HG03175 (cell line): Measurements from ENCODE around the gene RHBDD1.
"Not testable (repeated sequence)": the region's sequence is repeated elsewhere in the genome, so short reads cannot be mapped to it uniquely, and the experiment has no call there.

Experiments used
- ATAC-seq: cut with Tn5 transposase; IDR thresholded peaks from one replicate; pipeline ENCODE4 v1.9.1; 2021; ENCODE audit warnings: mild to moderate bottlenecking, moderate library complexity; ENCODE audit not compliant: unreplicated experiment

RHBDD1 gene

GRCh38 chr2:226839951-226840350 is 4.1 kb downstream of the RHBDD1 start:
- ATAC-seq: no peak

DNA sequence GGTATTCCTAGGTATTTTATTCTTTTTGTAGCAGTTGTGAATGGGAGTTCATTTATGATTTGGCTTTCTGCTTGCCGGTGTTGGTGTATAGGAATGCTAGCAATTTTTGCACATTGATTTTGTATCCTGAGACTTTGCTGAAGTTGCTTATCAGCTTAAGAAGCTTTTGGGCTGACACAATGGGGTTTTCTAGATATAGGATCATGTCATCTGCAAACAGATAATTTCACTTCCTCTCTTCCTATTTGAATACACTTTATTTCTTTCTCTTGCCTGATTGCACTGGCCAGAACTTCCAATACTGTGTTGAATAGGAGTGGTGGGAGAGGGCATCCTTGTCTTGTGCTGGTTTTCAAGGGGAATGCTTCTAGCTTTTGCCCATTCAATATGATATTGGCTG is 7.1 kb downstream of the RHBDD1 start:
- not testable (repeated sequence) for ATAC-seq

DNA sequence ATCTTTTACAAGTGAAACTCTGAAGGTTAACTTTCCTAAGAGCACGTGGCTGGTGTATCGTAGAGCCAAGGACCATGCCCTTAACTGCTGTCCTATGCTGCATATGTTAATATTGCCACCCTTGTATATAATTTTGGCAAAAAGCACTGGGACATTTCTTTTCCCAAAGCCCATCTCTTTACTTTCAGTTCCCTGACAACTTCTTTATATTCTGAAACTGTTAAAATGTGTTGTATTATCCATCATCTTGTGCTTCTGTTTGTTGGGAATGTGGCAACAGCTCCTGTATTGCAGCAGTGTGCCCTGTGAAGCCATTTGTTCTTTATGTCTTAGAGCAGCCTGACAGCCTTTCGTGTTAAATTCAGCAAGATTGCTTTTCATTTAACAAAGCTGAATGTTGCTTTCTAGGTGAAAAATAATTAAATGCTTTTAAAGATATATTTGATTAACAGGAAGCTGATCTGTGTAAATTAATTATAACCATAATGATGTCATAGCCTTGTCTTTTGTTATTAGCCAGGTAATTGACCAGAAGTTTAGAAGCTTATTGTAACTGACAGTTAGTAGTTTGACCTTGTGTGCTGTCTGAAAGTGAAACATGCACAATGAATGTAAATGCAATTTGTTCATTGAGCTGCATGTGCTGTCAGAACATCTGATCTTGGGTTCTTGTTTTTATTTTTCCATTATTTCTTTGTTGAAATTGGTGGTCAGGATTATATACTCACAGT is 9.7 kb downstream of the RHBDD1 start:
- ATAC-seq: no peak

DNA sequence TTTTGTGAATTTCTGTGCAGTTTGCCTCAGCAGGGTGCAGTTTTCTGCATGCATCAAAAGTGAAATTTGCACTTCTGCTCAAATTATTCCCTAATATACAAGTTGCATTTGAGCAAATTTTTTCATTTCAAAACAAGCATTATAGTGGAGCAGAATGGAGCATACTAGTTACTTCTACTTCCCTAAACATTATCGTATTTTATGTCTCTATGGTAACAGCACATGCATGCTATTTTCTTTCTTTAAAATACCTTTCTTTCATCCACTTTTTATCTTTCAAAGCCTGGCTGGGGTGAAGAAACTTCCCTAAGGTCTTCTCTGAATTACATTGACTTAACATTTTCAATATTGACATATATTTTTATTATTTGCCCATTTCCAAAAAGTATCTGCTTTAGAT is 11.2 kb downstream of the RHBDD1 start:
- no peak for ATAC-seq

GRCh38 chr2:226847511-226847910 is 11.7 kb downstream of the RHBDD1 start:
- no peak for ATAC-seq

DNA sequence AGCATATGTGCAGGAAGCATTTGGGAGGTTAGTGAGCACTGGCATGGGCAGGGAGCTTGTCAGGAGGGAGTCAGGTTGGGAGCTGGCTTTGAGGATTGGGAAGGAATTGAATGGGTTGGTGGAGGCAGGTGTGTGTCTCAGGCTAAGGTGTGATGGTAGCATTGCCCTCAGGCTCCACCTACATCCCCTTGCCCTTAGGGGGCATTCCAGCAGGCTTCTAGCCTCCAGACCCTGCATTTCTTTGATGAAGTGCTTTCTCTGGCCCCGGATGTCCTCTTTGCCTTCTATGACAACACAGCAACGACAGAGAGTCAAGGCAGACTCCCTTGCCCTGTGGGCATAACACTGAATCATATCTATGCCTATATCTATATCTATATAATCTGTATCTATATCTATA is 13.5 kb downstream of the RHBDD1 start:
- no peak for ATAC-seq

DNA sequence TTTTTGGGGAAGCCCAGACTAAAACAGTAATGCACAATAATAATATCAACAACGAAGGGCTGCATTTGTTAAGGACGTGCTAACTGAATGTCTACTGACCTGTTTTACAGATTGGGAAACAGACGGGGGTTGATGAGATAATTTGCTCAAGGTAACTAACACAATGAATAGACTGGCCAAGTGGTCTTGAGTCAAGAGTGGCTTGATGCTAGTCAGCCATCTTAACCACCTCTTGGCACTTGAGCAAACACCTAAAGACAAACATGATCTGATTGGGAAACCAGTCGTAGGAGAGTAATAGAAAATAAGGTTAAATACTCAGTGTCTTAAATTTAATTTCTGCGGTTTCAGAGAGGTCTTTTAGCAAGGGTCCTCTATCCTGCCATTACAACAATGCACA is 14.2 kb downstream of the RHBDD1 start:
- no peak for ATAC-seq

GRCh38 chr2:226855787-226856186 is 19.9 kb downstream of the RHBDD1 start:
- ATAC-seq: no peak

DNA sequence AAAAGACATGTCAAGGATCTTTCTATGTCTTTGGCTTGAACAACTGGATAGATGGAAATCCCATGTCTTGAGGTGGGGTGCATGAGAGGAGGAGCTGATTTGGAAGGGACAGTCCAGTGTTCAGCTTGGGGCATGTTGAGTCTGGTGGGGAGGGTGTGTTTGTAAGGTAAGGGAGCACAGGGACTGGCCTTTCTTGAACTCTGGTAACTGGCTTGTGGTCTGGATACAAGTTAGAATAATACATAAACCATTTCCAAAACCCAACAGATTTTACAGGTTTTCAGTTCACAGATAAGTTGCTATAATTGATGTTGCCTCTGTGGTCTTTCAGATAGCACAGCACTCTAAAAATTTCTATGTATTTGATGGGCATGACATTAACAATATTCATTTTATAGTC is 24.2 kb downstream of the RHBDD1 start:
- peak; percentile 65 for ATAC-seq

- ATAC-seq: peak; percentile 59
Measured at GRCh38 chr2:226862623-226863022, 26.8 kb downstream of the RHBDD1 start.

DNA sequence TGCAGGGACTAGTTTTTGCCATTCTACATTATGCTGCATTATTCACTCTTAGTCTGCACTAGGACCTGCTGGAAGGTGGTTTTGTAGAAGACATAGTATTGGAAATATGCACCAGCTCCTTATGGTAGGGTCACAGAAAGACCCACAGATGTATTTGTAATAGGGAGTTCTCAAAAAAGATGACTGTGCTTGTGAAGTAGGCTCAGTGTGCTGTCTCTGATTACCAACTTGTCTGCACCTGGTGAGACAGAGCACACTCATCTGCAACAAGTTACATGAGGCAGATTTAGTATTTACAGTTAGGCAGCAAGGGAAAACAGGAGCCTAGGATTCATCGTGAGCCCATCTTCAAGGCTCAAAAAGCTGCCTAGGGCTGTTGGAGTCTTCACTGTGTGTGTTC is 29.4 kb downstream of the RHBDD1 start:
- ATAC-seq: no peak

GRCh38 chr2:226865710-226866109 is 29.9 kb downstream of the RHBDD1 start:
- ATAC-seq: no peak

GRCh38 chr2:226868331-226869162 is 32.7 kb downstream of the RHBDD1 start:
- no peak for ATAC-seq

GRCh38 chr2:226869371-226869770 is 33.5 kb downstream of the RHBDD1 start:
- no peak for ATAC-seq

DNA sequence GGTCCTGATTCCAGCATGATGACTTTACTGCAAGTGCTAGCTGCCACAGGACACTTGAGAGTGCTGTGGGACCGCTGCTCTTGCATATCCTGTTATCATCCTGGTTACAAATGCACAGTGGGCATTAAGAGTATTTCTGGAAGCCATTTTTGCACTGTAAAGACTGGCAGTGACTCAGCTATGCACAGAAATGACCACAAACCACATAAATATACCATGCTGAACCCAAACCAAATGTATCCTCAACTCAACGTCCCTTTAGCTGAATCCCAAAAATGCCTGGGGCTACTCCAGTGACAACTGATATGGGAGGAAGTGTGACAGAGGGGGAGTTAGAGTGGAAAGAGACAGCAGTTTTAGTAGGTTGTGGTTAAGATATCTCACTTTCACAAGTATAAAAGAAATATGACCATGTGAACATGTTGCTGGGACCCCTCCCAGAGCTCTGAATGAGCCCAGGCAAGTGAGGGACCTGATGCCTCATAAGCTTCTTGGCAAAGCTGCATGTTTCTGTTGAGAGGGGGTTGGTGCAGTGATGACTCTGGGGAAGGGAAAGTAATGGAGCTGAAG is 37.3 kb downstream of the RHBDD1 start:
- peak; percentile 54 for ATAC-seq

- no peak for ATAC-seq
Measured at GRCh38 chr2:226873826-226874225, 38.0 kb downstream of the RHBDD1 start.

DNA sequence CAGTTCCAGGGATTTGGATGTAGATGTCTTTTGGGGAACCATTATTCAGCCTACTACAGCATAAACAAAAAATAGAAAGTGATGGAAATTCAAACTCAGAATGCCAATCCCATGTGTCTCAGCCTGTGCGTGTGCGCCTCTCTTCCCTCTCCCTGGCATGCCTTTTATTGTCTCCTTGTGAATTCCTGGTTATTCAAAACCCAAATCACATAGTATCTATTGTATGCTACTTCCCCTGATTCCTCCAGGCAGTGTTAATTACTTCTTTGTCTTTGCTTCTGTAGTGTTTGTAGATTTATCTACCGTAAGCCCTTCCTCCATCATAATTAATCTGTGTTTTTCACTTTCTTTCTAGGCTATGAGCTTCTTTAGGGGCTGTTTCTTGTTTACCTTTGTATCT is 38.9 kb downstream of the RHBDD1 start:
- no peak for ATAC-seq

GRCh38 chr2:226875438-226876225 is 39.8 kb downstream of the RHBDD1 start:
- ATAC-seq: no peak

DNA sequence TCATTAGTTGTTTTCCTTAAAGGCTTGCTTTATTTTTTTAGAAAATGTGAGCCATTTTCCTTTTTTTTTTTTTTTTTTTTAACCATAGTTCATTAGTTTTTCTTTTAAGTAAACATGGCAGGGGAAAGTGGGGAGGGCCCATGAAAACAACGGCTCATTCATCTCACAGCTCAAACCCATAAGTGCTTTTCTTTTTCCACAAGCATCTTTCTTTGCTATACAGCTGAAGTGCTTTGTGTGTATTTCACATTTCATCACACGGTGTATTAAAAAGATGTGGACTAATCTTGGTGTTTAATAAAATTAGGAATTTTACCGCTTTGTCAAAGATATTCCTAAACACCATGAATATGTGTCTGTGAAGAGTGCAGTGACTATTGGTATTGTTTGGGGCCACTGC is 41.6 kb downstream of the RHBDD1 start:
- ATAC-seq: no peak

DNA sequence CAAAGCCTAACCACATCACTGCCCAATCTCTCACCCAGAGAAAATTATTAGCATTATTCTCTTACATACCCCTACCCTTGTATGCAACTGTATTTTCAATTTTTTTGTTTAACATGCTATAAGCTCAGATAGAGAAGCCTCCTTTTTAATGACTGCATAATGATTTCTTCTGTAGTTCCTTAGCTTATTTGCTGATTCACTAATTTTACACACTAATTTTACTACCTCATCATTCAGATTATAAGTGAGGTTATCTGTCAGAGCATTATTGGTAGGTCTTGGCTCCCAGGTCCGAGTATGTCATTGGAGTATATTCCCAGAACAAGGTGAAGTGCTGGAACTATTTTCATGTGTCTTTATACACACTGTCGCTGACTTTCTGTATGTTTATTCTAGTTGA is 45.4 kb downstream of the RHBDD1 start:
- ATAC-seq: no peak

DNA sequence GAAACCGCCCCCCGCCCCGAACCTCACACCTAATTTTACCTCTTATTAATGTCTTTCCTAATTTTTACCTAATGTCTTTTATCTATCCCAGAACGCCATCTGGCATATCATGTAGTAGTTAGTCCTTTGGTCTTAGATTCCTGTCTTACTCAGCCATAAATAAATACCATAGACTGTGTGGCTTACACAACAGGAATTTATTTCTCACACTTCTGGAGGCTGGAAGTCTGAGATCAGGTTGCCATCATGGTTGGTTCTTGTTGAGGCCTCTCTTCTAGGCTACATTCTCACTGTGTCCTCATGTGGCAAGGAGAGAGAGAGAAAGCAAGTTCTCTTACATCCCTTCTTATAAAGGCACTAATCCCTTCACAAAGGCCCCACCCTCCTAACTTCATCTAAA is 46.8 kb downstream of the RHBDD1 start:
- ATAC-seq: no peak
